ENCODE results near the gene UNC13C. TPM values are rescaled to one million over a fixed set of nuclear protein-coding genes. Genes with fewer than 3 reads are reported as not detected.

Gene UNC13C
- total RNA-seq, 1 donor from 2014 or later = 0.18 TPM

DNA sequence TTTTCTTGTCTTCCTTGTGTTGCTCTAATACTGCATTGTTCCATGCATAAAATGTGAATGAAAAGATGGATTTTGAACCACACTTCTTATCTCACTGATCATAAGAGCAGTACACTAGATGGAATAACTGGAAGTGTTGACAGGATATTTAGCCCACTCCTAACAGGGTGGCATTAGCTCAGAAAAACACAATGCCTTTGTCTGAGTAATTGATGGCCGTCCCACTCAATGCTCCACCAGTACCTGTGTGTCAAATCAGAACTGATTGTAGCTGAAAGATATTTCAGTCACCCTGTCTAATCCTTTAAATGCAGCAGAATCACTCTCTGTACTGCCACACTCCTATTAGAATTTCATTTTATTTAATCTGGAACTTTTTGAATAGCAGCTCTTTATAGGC lies 526.5 kb downstream of the UNC13C start:
- Histone ChIP-seq H3K9ac (ENCODE audit: low read length) (no peak overlapping the region), H3K9me3 (ENCODE audit: insufficient read depth, low read depth, low read length) (no peaks in the 10 kb centered on the region), H3K36me3 (ENCODE audit: insufficient read depth, low read length) (no peaks in the 10 kb centered on the region), H3K4me1 (ENCODE audit: insufficient read depth, low read length) (no peaks in the 10 kb centered on the region), H3K27me3 (ENCODE audit: insufficient read depth, low read length) (no peaks in the 10 kb centered on the region), H3K4me3 (ENCODE audit: insufficient read depth, low read depth, low read length) (no peak overlapping the region), H3K4me2 (ENCODE audit: low read length) (no peak overlapping the region), H3K79me2 (ENCODE audit: insufficient read depth, low read length) (no peaks in the 10 kb centered on the region), H3K27ac (ENCODE audit: low read depth, low read length) (no peak overlapping the region), H4K20me1 (ENCODE audit: insufficient read depth, low read length) (no peaks in the 10 kb centered on the region), H2AFZ (ENCODE audit: low read depth, low read length) (no peak overlapping the region)
- no peak overlapping the region for H3K27ac Mint-ChIP-seq (ENCODE audit: unreplicated experiment)
- no peaks in the 10 kb centered on the region for H3K4me1 Mint-ChIP-seq (ENCODE audit: low read depth, unreplicated experiment)
- H3K36me3 Mint-ChIP-seq (ENCODE audit: low read depth, unreplicated experiment) = no peaks in the 10 kb centered on the region
- no peaks in the 10 kb centered on the region for H3K9me3 Mint-ChIP-seq (ENCODE audit: unreplicated experiment)
- FAIRE-seq (no peak), DNase-seq (ENCODE audit: low read depth) (no peak)
- no peak overlapping the region for H3K4me3 Mint-ChIP-seq (ENCODE audit: unreplicated experiment)
- TF ChIP-seq, protein P1, sequence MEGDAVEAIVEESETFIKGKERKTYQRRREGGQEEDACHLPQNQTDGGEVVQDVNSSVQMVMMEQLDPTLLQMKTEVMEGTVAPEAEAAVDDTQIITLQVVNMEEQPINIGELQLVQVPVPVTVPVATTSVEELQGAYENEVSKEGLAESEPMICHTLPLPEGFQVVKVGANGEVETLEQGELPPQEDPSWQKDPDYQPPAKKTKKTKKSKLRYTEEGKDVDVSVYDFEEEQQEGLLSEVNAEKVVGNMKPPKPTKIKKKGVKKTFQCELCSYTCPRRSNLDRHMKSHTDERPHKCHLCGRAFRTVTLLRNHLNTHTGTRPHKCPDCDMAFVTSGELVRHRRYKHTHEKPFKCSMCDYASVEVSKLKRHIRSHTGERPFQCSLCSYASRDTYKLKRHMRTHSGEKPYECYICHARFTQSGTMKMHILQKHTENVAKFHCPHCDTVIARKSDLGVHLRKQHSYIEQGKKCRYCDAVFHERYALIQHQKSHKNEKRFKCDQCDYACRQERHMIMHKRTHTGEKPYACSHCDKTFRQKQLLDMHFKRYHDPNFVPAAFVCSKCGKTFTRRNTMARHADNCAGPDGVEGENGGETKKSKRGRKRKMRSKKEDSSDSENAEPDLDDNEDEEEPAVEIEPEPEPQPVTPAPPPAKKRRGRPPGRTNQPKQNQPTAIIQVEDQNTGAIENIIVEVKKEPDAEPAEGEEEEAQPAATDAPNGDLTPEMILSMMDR (IDR thresholded peaks at IDR 0.05; ENCODE audit: insufficient read depth, low read depth, low read length) = no peak
- TF ChIP-seq EZH2 (IDR thresholded peaks at IDR 0.05; ENCODE audit: insufficient read depth, low read length) = no peak
- H3K27me3 Mint-ChIP-seq (ENCODE audit: low read depth, unreplicated experiment) = no peaks in the 10 kb centered on the region

DNA sequence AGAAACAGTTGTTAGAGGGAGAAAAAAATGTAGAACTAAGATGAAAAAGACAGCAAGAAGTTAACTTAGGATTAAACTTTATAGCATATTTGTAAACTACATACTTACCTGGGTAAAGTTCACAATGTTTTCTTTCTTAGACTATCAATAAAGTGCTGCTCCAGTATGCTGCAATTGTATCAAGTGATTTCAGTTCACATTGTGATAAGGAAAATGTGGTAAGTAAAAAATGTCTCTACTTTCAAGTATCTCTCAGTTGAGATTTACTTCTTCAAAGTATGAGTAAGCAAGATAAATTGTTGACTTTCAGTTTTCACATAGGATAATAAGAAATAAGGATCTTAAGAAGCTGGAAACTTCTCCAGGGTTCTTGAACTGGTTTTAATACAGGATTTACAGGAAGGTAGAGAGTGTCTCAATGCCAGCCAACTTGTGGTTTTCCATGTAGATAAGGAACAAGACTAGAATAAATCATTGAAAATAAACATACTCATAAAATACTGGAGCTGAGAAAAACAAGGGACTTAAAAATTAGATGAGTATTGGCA lies 528.8 kb downstream of the UNC13C start:
- Mint-ChIP-seq H3K4me1 (ENCODE audit: low read depth, unreplicated experiment) (no peaks in the 10 kb centered on the region), H3K27me3 (ENCODE audit: low read depth, unreplicated experiment) (no peaks in the 10 kb centered on the region), H3K4me3 (ENCODE audit: unreplicated experiment) (no peak overlapping the region), H3K9me3 (ENCODE audit: unreplicated experiment) (no peaks in the 10 kb centered on the region), H3K36me3 (ENCODE audit: low read depth, unreplicated experiment) (no peaks in the 10 kb centered on the region), H3K27ac (ENCODE audit: unreplicated experiment) (no peak overlapping the region)
- Histone ChIP-seq H3K4me3 (ENCODE audit: insufficient read depth, low read depth, low read length) (no peak overlapping the region), H3K4me2 (ENCODE audit: low read length) (no peak overlapping the region), H3K9me3 (ENCODE audit: insufficient read depth, low read depth, low read length) (no peaks in the 10 kb centered on the region), H3K36me3 (ENCODE audit: insufficient read depth, low read length) (no peaks in the 10 kb centered on the region), H2AFZ (ENCODE audit: low read depth, low read length) (no peak overlapping the region), H3K27ac (ENCODE audit: low read depth, low read length) (no peak overlapping the region), H3K27me3 (ENCODE audit: insufficient read depth, low read length) (no peaks in the 10 kb centered on the region), H4K20me1 (ENCODE audit: insufficient read depth, low read length) (no peaks in the 10 kb centered on the region), H3K4me1 (ENCODE audit: insufficient read depth, low read length) (no peaks in the 10 kb centered on the region), H3K79me2 (ENCODE audit: insufficient read depth, low read length) (no peaks in the 10 kb centered on the region), H3K9ac (ENCODE audit: low read length) (no peak overlapping the region)
- no peak for TF ChIP-seq EZH2 (IDR thresholded peaks at IDR 0.05; ENCODE audit: insufficient read depth, low read length)
- TF ChIP-seq, protein P1 (IDR thresholded peaks at IDR 0.05; ENCODE audit: insufficient read depth, low read depth, low read length) = no peak
- no peak for FAIRE-seq
- DNase-seq (ENCODE audit: low read depth) = no peak

DNA sequence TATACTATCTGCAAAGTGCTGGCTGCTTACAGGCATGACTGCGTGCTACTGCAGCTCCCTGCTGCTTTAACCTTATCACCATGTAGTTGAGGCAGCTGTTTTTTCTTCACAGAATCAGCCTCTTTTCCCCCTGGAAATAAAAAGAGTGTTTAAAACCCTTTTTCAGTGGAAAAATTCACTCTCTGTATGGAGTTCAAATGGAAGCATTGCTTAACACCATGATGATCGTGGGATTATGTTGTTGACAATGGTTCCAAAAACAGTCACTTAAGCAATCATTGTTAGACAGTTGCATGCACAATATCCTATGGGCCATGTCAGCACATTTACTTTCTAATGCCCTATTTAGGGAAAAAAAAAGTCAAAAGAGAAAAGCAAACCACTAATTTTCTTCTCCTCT lies 536.4 kb downstream of the UNC13C start:
- no peak for DNase-seq (ENCODE audit: low read depth)
- no peaks in the 10 kb centered on the region for H3K36me3 Mint-ChIP-seq (ENCODE audit: low read depth, unreplicated experiment)
- H3K4me2 ChIP-seq (ENCODE audit: low read length) = no peak overlapping the region
- H3K27ac Mint-ChIP-seq (ENCODE audit: unreplicated experiment) = no peak overlapping the region
- no peak overlapping the region for H3K9ac ChIP-seq (ENCODE audit: low read length)
- no peak overlapping the region for H3K4me3 Mint-ChIP-seq (ENCODE audit: unreplicated experiment)
- H3K4me1 Mint-ChIP-seq (ENCODE audit: low read depth, unreplicated experiment) = no peaks in the 10 kb centered on the region
- no peaks in the 10 kb centered on the region for H3K79me2 ChIP-seq (ENCODE audit: insufficient read depth, low read length)
- H3K27ac ChIP-seq (ENCODE audit: low read depth, low read length) = no peak overlapping the region
- FAIRE-seq = no peak
- H3K27me3 Mint-ChIP-seq (ENCODE audit: low read depth, unreplicated experiment) = no peaks in the 10 kb centered on the region
- TF ChIP-seq, protein P1 (IDR thresholded peaks at IDR 0.05; ENCODE audit: insufficient read depth, low read depth, low read length) = no peak
- TF ChIP-seq EZH2 (IDR thresholded peaks at IDR 0.05; ENCODE audit: insufficient read depth, low read length) = no peak
- no peaks in the 10 kb centered on the region for H4K20me1 ChIP-seq (ENCODE audit: insufficient read depth, low read length)
- no peaks in the 10 kb centered on the region for H3K9me3 ChIP-seq (ENCODE audit: insufficient read depth, low read depth, low read length)
- no peaks in the 10 kb centered on the region for H3K36me3 ChIP-seq (ENCODE audit: insufficient read depth, low read length)
- no peak overlapping the region for H3K4me3 ChIP-seq (ENCODE audit: insufficient read depth, low read depth, low read length)
- no peaks in the 10 kb centered on the region for H3K4me1 ChIP-seq (ENCODE audit: insufficient read depth, low read length)
- no peak overlapping the region for H2AFZ ChIP-seq (ENCODE audit: low read depth, low read length)
- no peaks in the 10 kb centered on the region for H3K9me3 Mint-ChIP-seq (ENCODE audit: unreplicated experiment)
- no peaks in the 10 kb centered on the region for H3K27me3 ChIP-seq (ENCODE audit: insufficient read depth, low read length)

Data from astrocyte (in vitro differentiated cells and primary cell).